Thyroid gland (tissue), 4 donors: ENCODE measurements around the gene MSGN1. TPM values are rescaled to one million over a fixed set of nuclear protein-coding genes. Genes with fewer than 3 reads are reported as not detected.

ENCODE experiments used
- DNase-seq, 2 donors: peaks; one replicate each; pipeline ENCODE4 v3.0.0-alpha.2; 2019
- H3K27ac ChIP-seq, 3 donors: fragments of 200-600 bp; sonication (generic); 1 replicate in 2 of 3; 2 replicates in 1 of 3; pipeline ENCODE4 v1.5.1; 2016 to 2019; ENCODE audit warnings: mild to moderate bottlenecking in 1 of 3, moderate library complexity in 1 of 3
- H3K27me3 ChIP-seq: fragments of 200-600 bp; sonication (generic); one replicate; pipeline ENCODE4 v1.5.1; 2019
- H3K36me3 ChIP-seq, 2 donors: fragments of 200-600 bp; sonication (generic); one replicate each; pipeline ENCODE4 v1.5.1; 2016 to 2019
- H3K4me1 ChIP-seq, 2 donors: fragments of 200-600 bp; sonication (generic); one replicate each; pipeline ENCODE4 v1.5.1; 2017 to 2019
- H3K4me3 ChIP-seq, 3 donors: fragments of 200-600 bp; sonication (generic); replicated peaks in 1 of 3; 1 replicate in 2 of 3; 2 replicates in 1 of 3; pipeline ENCODE4 v1.5.1; 2016; ENCODE audit warnings: mild to moderate bottlenecking in 1 of 3
- H3K9me3 ChIP-seq: fragments of 200-600 bp; sonication (generic); one replicate; pipeline ENCODE4 v1.5.1; 2017
- POLR2A ChIP-seq, 2 donors: fragments of 450-650 bp; IDR thresholded peaks; one replicate each; pipeline ENCODE4 v1.6.1; 2017; ENCODE audit warnings: antibody characterized with exemption in 2 of 2, mild to moderate bottlenecking in 2 of 2, moderate library complexity in 1 of 2
- WGBS, 2 donors: methylation state at CpG; one replicate each; pipeline ENCODE4 v1.1.5; 2017; 5-methylcytosine and 5-hydroxymethylcytosine counted together
- intact Hi-C: fragments of 100-400 bp; cut with DNase I; formaldehyde crosslinking; loops from one replicate; pipeline ENCODE4 v1.15.1; 2023
- total RNA-seq, 4 donors: library from RNA; depleted of rRNA; stranded (reverse); fragments of >200 nt; gene quantifications; one replicate each; pipeline ENCODE4 v1.2.3, GENCODE V29; 2016
- TF ChIP-seq, protein P1 (sequence below), 6 experiments: fragments of 200-600 bp in 3 of 6; fragments of 450-650 bp in 3 of 6; sonication (generic) in 3 of 6; IDR thresholded peaks; one replicate each; pipeline ENCODE4 v1.5.1; 2016 to 2019; ENCODE audit warnings: antibody characterized with exemption in 6 of 6, mild to moderate bottlenecking in 2 of 6, inconsistent platforms in 1 of 6, moderate library complexity in 1 of 6

The MSGN1 gene
- total RNA-seq, 4 donors from 2014 or later, result not detected

DNA sequence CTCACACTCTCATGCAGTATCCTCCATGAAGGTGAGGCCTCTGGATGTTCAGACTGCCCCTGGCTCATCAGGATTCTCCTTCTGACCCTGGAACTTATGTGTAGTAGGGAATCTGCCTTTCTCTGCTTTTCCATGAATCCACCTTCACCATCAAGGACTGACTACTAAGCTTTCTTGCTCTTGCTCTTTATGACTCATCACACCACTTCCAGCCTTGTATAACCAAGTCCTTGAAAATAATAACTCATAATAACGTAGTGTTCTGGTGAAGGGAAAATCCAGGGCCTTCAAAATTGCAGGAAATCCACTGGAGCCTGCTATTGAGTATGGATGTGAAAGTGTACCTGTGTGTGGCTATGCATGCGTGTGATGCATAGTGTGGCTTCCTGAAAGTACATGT is 50.9 kb downstream of the MSGN1 start:
- no peak overlapping the region for H3K27ac ChIP-seq
- intact Hi-C loops, result no loop called here
- H3K4me1 ChIP-seq, result no peaks in the 10 kb centered on the region
- no peaks in the 10 kb centered on the region for H3K27me3 ChIP-seq
- no peaks in the 10 kb centered on the region for H3K9me3 ChIP-seq
- 50 to 94% methylated on average over 2 of the region's 2 CpGs for WGBS, 2 donors
- DNase-seq, result no peak
- no peak for TF ChIP-seq POLR2A (IDR thresholded peaks at IDR 0.05)
- TF ChIP-seq, protein P1, sequence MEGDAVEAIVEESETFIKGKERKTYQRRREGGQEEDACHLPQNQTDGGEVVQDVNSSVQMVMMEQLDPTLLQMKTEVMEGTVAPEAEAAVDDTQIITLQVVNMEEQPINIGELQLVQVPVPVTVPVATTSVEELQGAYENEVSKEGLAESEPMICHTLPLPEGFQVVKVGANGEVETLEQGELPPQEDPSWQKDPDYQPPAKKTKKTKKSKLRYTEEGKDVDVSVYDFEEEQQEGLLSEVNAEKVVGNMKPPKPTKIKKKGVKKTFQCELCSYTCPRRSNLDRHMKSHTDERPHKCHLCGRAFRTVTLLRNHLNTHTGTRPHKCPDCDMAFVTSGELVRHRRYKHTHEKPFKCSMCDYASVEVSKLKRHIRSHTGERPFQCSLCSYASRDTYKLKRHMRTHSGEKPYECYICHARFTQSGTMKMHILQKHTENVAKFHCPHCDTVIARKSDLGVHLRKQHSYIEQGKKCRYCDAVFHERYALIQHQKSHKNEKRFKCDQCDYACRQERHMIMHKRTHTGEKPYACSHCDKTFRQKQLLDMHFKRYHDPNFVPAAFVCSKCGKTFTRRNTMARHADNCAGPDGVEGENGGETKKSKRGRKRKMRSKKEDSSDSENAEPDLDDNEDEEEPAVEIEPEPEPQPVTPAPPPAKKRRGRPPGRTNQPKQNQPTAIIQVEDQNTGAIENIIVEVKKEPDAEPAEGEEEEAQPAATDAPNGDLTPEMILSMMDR (IDR thresholded peaks at IDR 0.05), result no peak
- H3K36me3 ChIP-seq, result no peaks in the 10 kb centered on the region
- H3K4me3 ChIP-seq, result no peak overlapping the region

Other genes starting within 250 kb of the MSGN1 start
- 10 to 100 TPM; 15.4 to 30.0 (median 19.0) TPM for gene SMC6, start 62.6 kb upstream of the MSGN1 start, total RNA-seq
- 10 to 100 TPM in 2 of 4 donors, 1 to 10 TPM in 2; 4.4 to 15.9 (median 9.8) TPM for gene GEN1, start 62.3 kb upstream of the MSGN1 start, total RNA-seq
- 10 to 100 TPM in 1 of 4 donors, 1 to 10 TPM in 3; 6.2 to 25.1 (median 7.6) TPM for gene KCNS3, start 62.2 kb downstream of the MSGN1 start, total RNA-seq